Cardiac fibroblast (primary cell): ENCODE results near the gene TNFRSF14.

ENCODE experiments used
- DNase-seq, 2 donors: peaks; one replicate each; pipeline versions ENCODE4 v3.0.0 to v3.0.0-alpha.2; 2010; ENCODE audit warnings: low read depth in 2 of 2
- H3K4me3 ChIP-seq, 2 donors: replicated peaks in 1 of 2; 1 replicate in 1 of 2; 2 replicates in 1 of 2; pipeline ENCODE4 v1.5.1; 2011; ENCODE audit warnings: low read depth in 2 of 2, low read length in 2 of 2, mild to moderate bottlenecking in 2 of 2, moderate library complexity in 1 of 2
- CTCF ChIP-seq: IDR thresholded peaks from one replicate; pipeline ENCODE4 v1.5.1; 2011; ENCODE audit warnings: low read depth, mild to moderate bottlenecking, low read length, inconsistent platforms

Gene TNFRSF14

GRCh38 chr1:2611621-2612437, 55.7 kb downstream of the TNFRSF14 start:
- DNase-seq, result no peak
- no peak for TF ChIP-seq CTCF
- no peak overlapping the region for H3K4me3 ChIP-seq

GRCh38 chr1:2612591-2613365, 56.6 kb downstream of the TNFRSF14 start:
- no peak for TF ChIP-seq CTCF
- H3K4me3 ChIP-seq, result no peak overlapping the region
- DNase-seq, result no peak
